ENCODE measurements around the gene TICRR.

GRCh38 chr15:89647191-89647851, 72.1 kb downstream of the TICRR start:
- TF ChIP-seq CTCF (IDR thresholded peaks at IDR 0.05) (peak; percentile 98), REST (IDR thresholded peaks at IDR 0.05; ENCODE audit: insufficient read depth in 1 of 2, low read depth in 2 of 2, low read length in 1 of 2) (no peak), POLR2AphosphoS5 (IDR thresholded peaks at IDR 0.05; ENCODE audit: low read depth, low read length) (no peak), SIN3A (IDR thresholded peaks at IDR 0.05; ENCODE audit: borderline replicate concordance, insufficient read depth, low read depth, low read length) (no peak)
